Panc1 (cell line): Measurements from ENCODE around the gene STAT4. TPM values are rescaled to one million over a fixed set of nuclear protein-coding genes. Genes with fewer than 3 reads are reported as not detected.

Source experiments
- ATAC-seq: fragments of 200-7000 bp; cut with Tn5 transposase; 2 replicates; pipeline ENCODE4 v1.9.1; 2020; ENCODE audit warnings: mild to moderate bottlenecking, moderate library complexity
- BruUV-seq: library from RNA; stranded (reverse); fragments of 400-500 nt; replicated peaks from 2 replicates; lab custom pipeline; 2021; lab: Mats Ljungman, UMichigan
- CTCF ChIA-PET: fragments of 300-600 bp; sonication (Branson Sonifier 250); formaldehyde crosslinking; loops from one replicate; lab custom pipeline; 2022; ENCODE audit warnings: antibody characterized with exemption; lab: Charles Lee
- POLR2A ChIA-PET: fragments of 300-600 bp; sonication (Branson Sonifier 250); formaldehyde crosslinking; loops from one replicate; lab custom pipeline; 2022; ENCODE audit warnings: antibody characterized with exemption; lab: Charles Lee
- DNase-seq: peaks from one replicate; pipeline ENCODE4 v3.0.0-alpha.2; 2010; ENCODE audit warnings: low read depth, low spot score
- H3K27ac ChIP-seq: 2 replicates; pipeline ENCODE4 v1.5.1; 2011; ENCODE audit warnings: mild to moderate bottlenecking, low read length, inconsistent platforms
- H3K27me3 ChIP-seq: fragments of 200-500 bp; sonication (Bioruptor generic); 2 replicates; pipeline ENCODE4 v1.6.0; 2014; ENCODE audit warnings: low read length, inconsistent platforms; ENCODE audit not compliant: control insufficient read depth, insufficient read depth
- H3K36me3 ChIP-seq: fragments of 200-500 bp; sonication (Bioruptor generic); 2 replicates; pipeline ENCODE4 v1.5.1; 2014; ENCODE audit warnings: inconsistent platforms, mild to moderate bottlenecking, low read length, moderate library complexity; ENCODE audit not compliant: control insufficient read depth, insufficient read depth
- H3K4me1 ChIP-seq: 2 replicates; pipeline ENCODE4 v1.5.1; 2011; ENCODE audit warnings: inconsistent platforms, mild to moderate bottlenecking, low read length, moderate library complexity; ENCODE audit not compliant: control insufficient read depth, insufficient read depth
- H3K4me3 ChIP-seq, 2 experiments: 2 replicates each; pipeline ENCODE4 v1.5.1; 2011 to 2012; ENCODE audit warnings: low read depth in 2 of 2, low read length in 2 of 2, mild to moderate bottlenecking in 2 of 2, inconsistent platforms in 1 of 2, moderate library complexity in 1 of 2
- H3K9me3 ChIP-seq: fragments of 200-500 bp; sonication (Bioruptor generic); 2 replicates; pipeline ENCODE4 v1.5.1; 2014; ENCODE audit warnings: low read depth, mild to moderate bottlenecking, inconsistent platforms, low read length, moderate library complexity; ENCODE audit not compliant: control insufficient read depth, insufficient read depth
- POLR2AphosphoS5 ChIP-seq: IDR thresholded peaks from 2 replicates; pipeline ENCODE4 v1.6.1; 2012; ENCODE audit warnings: mild to moderate bottlenecking, low read depth, low read length, moderate library complexity
- SIN3A ChIP-seq: IDR thresholded peaks from 2 replicates; pipeline ENCODE4 v1.6.1; 2012; ENCODE audit warnings: low read depth, mild to moderate bottlenecking, low read length, moderate library complexity, borderline replicate concordance; ENCODE audit not compliant: insufficient read depth
- TCF7L2 ChIP-seq: IDR thresholded peaks from 2 replicates; pipeline ENCODE4 v1.6.1; 2011; ENCODE audit warnings: mild to moderate bottlenecking, low read depth, low read length, inconsistent platforms
- in situ Hi-C: cut with HindIII; loops from 2 replicates; pipeline ENCODE4 v1.10.0; 2016; ENCODE audit warnings: low sequenced_read_pairs, low pct_unique_long_range_greater_than_20kb
- intact Hi-C: fragments of 100-400 bp; cut with micrococcal nuclease; formaldehyde crosslinking; loops from one replicate; pipeline ENCODE4 v1.10.0; 2022; ENCODE audit not compliant: unreplicated experiment
- total RNA-seq: library from RNA; stranded (reverse); gene quantifications from one replicate; pipeline ENCODE4 v1.2.1, GENCODE V29; 2021; ENCODE audit not compliant: unreplicated experiment
- TF ChIP-seq, protein P1 (sequence below), 2 experiments: IDR thresholded peaks; 2 replicates each; pipeline ENCODE4 v1.6.1; 2011 to 2012; ENCODE audit warnings: low read depth in 2 of 2, control low read depth in 1 of 2, low read length in 1 of 2, mild to moderate bottlenecking in 1 of 2, moderate library complexity in 1 of 2; ENCODE audit not compliant: insufficient read depth in 1 of 2
- TF ChIP-seq, protein P2 (sequence below): fragments of 450-650 bp; IDR thresholded peaks from 2 replicates; pipeline ENCODE4 v1.5.1; 2017; ENCODE audit warnings: mild to moderate bottlenecking

The STAT4 gene
- total RNA-seq, 1 experiment from 2014 or later = 0.05 TPM

DNA sequence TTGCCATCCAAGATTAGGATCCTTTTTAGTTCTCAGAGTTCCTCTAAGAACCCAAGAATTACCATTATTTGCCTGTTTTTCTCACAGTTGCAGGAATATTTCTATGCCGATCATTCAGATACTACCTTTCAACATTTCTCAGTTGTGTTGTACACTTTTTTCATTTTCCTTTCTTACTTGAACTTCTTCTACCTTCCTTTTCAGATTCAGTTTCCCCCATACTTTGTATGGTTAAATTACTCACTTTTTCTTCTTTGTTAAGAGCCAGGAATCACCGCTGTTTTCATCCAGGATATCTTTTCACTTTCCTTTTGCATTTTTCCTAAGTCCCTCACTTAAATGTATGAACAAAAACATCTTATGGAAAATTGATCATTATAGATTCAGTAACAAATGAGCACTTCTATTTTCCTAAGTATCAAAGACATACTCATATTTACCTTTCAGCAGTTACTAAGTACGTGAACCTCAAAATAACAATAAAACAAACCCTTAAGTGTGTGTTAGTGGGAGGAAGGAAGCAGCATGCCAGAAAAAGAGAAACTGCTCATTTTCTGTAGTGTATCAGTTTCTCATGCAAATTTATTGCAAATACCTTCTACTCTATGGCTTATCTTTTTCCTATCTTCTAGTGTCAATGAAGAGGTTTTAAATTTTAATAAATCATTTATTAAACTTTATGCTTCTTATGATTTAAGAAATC, 72.5 kb downstream of the STAT4 start:
- H3K9me3 ChIP-seq = no peaks in the 10 kb centered on the region
- in situ Hi-C loops (no loop called here), intact Hi-C loops (no loop called here)
- no peaks in the 10 kb centered on the region for H3K36me3 ChIP-seq
- ChIA-PET POLR2A (no interaction called here), CTCF (no interaction called here)
- H3K4me1 ChIP-seq = no peaks in the 10 kb centered on the region
- H3K27me3 ChIP-seq = no peaks in the 10 kb centered on the region; the same call in 1 of the 2 replicates
- no peak overlapping the region for H3K4me3 ChIP-seq
- no peak for DNase-seq
- no TSS peak for BruUV-seq
- no peak for TF ChIP-seq POLR2AphosphoS5
- TF ChIP-seq, protein P1, sequence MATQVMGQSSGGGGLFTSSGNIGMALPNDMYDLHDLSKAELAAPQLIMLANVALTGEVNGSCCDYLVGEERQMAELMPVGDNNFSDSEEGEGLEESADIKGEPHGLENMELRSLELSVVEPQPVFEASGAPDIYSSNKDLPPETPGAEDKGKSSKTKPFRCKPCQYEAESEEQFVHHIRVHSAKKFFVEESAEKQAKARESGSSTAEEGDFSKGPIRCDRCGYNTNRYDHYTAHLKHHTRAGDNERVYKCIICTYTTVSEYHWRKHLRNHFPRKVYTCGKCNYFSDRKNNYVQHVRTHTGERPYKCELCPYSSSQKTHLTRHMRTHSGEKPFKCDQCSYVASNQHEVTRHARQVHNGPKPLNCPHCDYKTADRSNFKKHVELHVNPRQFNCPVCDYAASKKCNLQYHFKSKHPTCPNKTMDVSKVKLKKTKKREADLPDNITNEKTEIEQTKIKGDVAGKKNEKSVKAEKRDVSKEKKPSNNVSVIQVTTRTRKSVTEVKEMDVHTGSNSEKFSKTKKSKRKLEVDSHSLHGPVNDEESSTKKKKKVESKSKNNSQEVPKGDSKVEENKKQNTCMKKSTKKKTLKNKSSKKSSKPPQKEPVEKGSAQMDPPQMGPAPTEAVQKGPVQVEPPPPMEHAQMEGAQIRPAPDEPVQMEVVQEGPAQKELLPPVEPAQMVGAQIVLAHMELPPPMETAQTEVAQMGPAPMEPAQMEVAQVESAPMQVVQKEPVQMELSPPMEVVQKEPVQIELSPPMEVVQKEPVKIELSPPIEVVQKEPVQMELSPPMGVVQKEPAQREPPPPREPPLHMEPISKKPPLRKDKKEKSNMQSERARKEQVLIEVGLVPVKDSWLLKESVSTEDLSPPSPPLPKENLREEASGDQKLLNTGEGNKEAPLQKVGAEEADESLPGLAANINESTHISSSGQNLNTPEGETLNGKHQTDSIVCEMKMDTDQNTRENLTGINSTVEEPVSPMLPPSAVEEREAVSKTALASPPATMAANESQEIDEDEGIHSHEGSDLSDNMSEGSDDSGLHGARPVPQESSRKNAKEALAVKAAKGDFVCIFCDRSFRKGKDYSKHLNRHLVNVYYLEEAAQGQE (IDR thresholded peaks at IDR 0.05; ENCODE audit: insufficient read depth in 1 of 2, low read depth in 2 of 2, low read length in 1 of 2) = no peak
- no peak for TF ChIP-seq TCF7L2
- TF ChIP-seq, protein P2, sequence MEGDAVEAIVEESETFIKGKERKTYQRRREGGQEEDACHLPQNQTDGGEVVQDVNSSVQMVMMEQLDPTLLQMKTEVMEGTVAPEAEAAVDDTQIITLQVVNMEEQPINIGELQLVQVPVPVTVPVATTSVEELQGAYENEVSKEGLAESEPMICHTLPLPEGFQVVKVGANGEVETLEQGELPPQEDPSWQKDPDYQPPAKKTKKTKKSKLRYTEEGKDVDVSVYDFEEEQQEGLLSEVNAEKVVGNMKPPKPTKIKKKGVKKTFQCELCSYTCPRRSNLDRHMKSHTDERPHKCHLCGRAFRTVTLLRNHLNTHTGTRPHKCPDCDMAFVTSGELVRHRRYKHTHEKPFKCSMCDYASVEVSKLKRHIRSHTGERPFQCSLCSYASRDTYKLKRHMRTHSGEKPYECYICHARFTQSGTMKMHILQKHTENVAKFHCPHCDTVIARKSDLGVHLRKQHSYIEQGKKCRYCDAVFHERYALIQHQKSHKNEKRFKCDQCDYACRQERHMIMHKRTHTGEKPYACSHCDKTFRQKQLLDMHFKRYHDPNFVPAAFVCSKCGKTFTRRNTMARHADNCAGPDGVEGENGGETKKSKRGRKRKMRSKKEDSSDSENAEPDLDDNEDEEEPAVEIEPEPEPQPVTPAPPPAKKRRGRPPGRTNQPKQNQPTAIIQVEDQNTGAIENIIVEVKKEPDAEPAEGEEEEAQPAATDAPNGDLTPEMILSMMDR = no peak
- no peak for TF ChIP-seq SIN3A
- no peak for ATAC-seq
- H3K27ac ChIP-seq = no peak overlapping the region

DNA sequence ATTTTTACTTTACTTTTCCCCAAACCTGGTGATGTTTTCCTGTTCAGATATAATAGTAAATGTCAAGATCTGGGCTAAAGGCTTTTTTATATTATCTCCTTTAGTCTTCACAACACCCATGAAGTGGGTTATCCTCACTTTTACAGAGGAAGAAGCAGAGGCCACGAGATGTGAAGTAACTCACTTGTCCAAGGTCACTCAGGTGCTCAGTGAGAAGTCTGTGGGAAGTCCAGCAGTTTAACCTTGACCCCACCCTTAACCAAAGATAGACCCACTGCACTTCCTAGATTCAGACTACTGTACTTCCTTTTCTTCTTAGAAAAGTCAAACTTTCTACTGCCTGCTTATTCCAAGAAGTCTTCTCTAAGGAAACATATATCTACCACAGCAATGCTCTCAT, 80.5 kb downstream of the STAT4 start:
- ATAC-seq (no peak), DNase-seq (no peak)
- Histone ChIP-seq H3K9me3 (no peaks in the 10 kb centered on the region), H3K27me3 (peaks cover 6% of the 10 kb centered on the region), H3K36me3 (no peaks in the 10 kb centered on the region), H3K27ac (no peak overlapping the region), H3K4me3 (no peak overlapping the region), H3K4me1 (no peaks in the 10 kb centered on the region)
- ChIA-PET CTCF (no interaction called here), POLR2A (no interaction called here)
- intact Hi-C loops (loop anchor here (5.0 kb wide), 1 partner anchor 77 kb away; no protein-coding TSS in a partner anchor), in situ Hi-C loops (no loop called here)
- no TSS peak for BruUV-seq
- TF ChIP-seq, protein P1 (IDR thresholded peaks at IDR 0.05; ENCODE audit: insufficient read depth in 1 of 2, low read depth in 2 of 2, low read length in 1 of 2) = no peak
- TF ChIP-seq TCF7L2 = no peak
- TF ChIP-seq, protein P2 = no peak
